IMR-90 (cell line): ENCODE data around the gene C12orf56. TPM values are rescaled to one million over a fixed set of nuclear protein-coding genes. Genes with fewer than 3 reads are reported as not detected.

Source experiments
- ATAC-seq: fragments of 200-7000 bp; cut with Tn5 transposase; 2 replicates; pipeline ENCODE4 v1.9.1; 2020; ENCODE audit warnings: low read depth, mild to moderate bottlenecking, moderate library complexity
- BruUV-seq: library from RNA; stranded (reverse); fragments of 400-500 nt; replicated peaks from 2 replicates; lab custom pipeline; 2021; lab: Mats Ljungman, UMichigan
- CTCF ChIA-PET: fragments of 300-600 bp; formaldehyde crosslinking; extraction: SDS; loops from one replicate; lab custom pipeline; 2021; ENCODE audit warnings: antibody characterized with exemption; lab: Yijun Ruan, JAX
- POLR2A ChIA-PET: fragments of 300-600 bp; sonication (Branson Sonifier 250); formaldehyde crosslinking; loops from one replicate; lab custom pipeline; 2022; ENCODE audit warnings: antibody characterized with exemption; ENCODE audit not compliant: unreplicated experiment; lab: Charles Lee
- DNase-seq: peaks from one replicate; pipeline ENCODE4 v3.0.0; 2013
- H2AFZ ChIP-seq: replicated peaks from 2 replicates; pipeline ENCODE3; 2013; ENCODE audit warnings: low read length, mild to moderate bottlenecking; ENCODE audit not compliant: poor library complexity
- H2AK5ac ChIP-seq: 2 replicates; pipeline ENCODE4 v1.6.1; 2013; ENCODE audit warnings: low read depth, low read length, inconsistent platforms
- H2AK9ac ChIP-seq: replicated peaks from 2 replicates; pipeline ENCODE3; 2013; ENCODE audit warnings: mild to moderate bottlenecking, low read depth, low read length, moderate library complexity; ENCODE audit not compliant: poor library complexity
- H2BK120ac ChIP-seq: 2 replicates; pipeline ENCODE4 v1.6.1; 2013; ENCODE audit warnings: low read depth, low read length, inconsistent platforms
- H2BK15ac ChIP-seq: 3 replicates; pipeline ENCODE4 v1.6.1; 2013; ENCODE audit warnings: low read depth, low read length, inconsistent platforms
- H2BK20ac ChIP-seq: 2 replicates; pipeline ENCODE4 v1.6.1; 2013; ENCODE audit warnings: low read depth, mild to moderate bottlenecking, inconsistent platforms, low read length, moderate library complexity
- H2BK5ac ChIP-seq: 2 replicates; pipeline ENCODE4 v1.6.1; 2013; ENCODE audit warnings: mild to moderate bottlenecking, low read depth, low read length, inconsistent platforms; ENCODE audit not compliant: poor library complexity, severe bottlenecking
- H3K14ac ChIP-seq: replicated peaks from 2 replicates; pipeline ENCODE4 v1.6.1; 2013; ENCODE audit warnings: low read depth, low read length, inconsistent platforms
- H3K18ac ChIP-seq: 2 replicates; pipeline ENCODE4 v1.6.1; 2013; ENCODE audit warnings: low read depth, low read length, control low read depth
- H3K23ac ChIP-seq: 2 replicates; pipeline ENCODE4 v1.6.1; 2013; ENCODE audit warnings: low read depth, low read length, inconsistent platforms
- H3K27ac ChIP-seq: 2 replicates; pipeline ENCODE4 v1.5.1; 2013; ENCODE audit warnings: mild to moderate bottlenecking, control low read depth, low read length; ENCODE audit not compliant: insufficient read depth
- H3K27me3 ChIP-seq: 2 replicates; pipeline ENCODE4 v1.6.1; 2013; ENCODE audit warnings: low read length; ENCODE audit not compliant: control insufficient read depth, insufficient read depth
- H3K36me3 ChIP-seq: 2 replicates; pipeline ENCODE4 v1.6.1; 2013; ENCODE audit warnings: low read length, mixed read lengths; ENCODE audit not compliant: control insufficient read depth, insufficient read depth
- H3K4ac ChIP-seq: 2 replicates; pipeline ENCODE4 v1.6.1; 2013; ENCODE audit warnings: low read depth, low read length, inconsistent platforms
- H3K4me1 ChIP-seq: 2 replicates; pipeline ENCODE4 v1.6.1; 2013; ENCODE audit warnings: low read length, mixed read lengths; ENCODE audit not compliant: control insufficient read depth, insufficient read depth
- H3K4me2 ChIP-seq: 2 replicates; pipeline ENCODE4 v1.6.1; 2013; ENCODE audit warnings: low read depth, mild to moderate bottlenecking, control low read depth, low read length, moderate library complexity
- H3K4me3 ChIP-seq: 2 replicates; pipeline ENCODE4 v1.5.1; 2013; ENCODE audit warnings: low read depth, mild to moderate bottlenecking, control low read depth, low read length, moderate library complexity; ENCODE audit not compliant: insufficient read depth
- H3K56ac ChIP-seq: 2 replicates; pipeline ENCODE4 v1.6.1; 2013; ENCODE audit warnings: low read length, inconsistent platforms; ENCODE audit not compliant: insufficient read depth; ENCODE audit errors: extremely low read depth
- H3K79me1 ChIP-seq, 2 experiments: 2 replicates each; pipeline ENCODE4 v1.6.1; 2013; ENCODE audit warnings: low read length in 2 of 2, inconsistent platforms in 1 of 2, low read depth in 1 of 2
- H3K9ac ChIP-seq: 2 replicates; pipeline ENCODE4 v1.6.1; 2013; ENCODE audit warnings: low read depth, low read length, control low read depth
- H3K9me1 ChIP-seq: 2 replicates; pipeline ENCODE4 v1.6.1; 2013; ENCODE audit warnings: low read length, inconsistent platforms; ENCODE audit not compliant: insufficient read depth
- H3K9me3 ChIP-seq: 2 replicates; pipeline ENCODE4 v1.6.1; 2013; ENCODE audit warnings: low read length; ENCODE audit not compliant: control insufficient read depth, insufficient read depth
- H4K20me1 ChIP-seq: 2 replicates; pipeline ENCODE4 v1.6.1; 2013; ENCODE audit warnings: low read length, inconsistent platforms; ENCODE audit not compliant: insufficient read depth
- H4K5ac ChIP-seq: 2 replicates; pipeline ENCODE4 v1.6.1; 2013; ENCODE audit warnings: mild to moderate bottlenecking, low read depth, low read length, control low read depth
- H4K8ac ChIP-seq, 2 experiments: 2 replicates each; pipeline ENCODE4 v1.6.1; 2013; ENCODE audit warnings: low read depth in 2 of 2, low read length in 2 of 2, control low read depth in 1 of 2, inconsistent platforms in 1 of 2
- H4K91ac ChIP-seq: 2 replicates; pipeline ENCODE4 v1.6.1; 2013; ENCODE audit warnings: low read depth, low read length, inconsistent platforms; ENCODE audit not compliant: insufficient read depth
- WGBS, 2 experiments: methylation state at CpG; one replicate each; pipeline versions ENCODE4 v1.1.5 to v1.1.7; 2013; ENCODE audit warnings: missing lambda C conversion rate in 2 of 2; ENCODE audit not compliant: insufficient read length in 1 of 2; ENCODE audit errors: extremely low coverage in 2 of 2; 5-methylcytosine and 5-hydroxymethylcytosine counted together
- dilution Hi-C: fragments of 300-500 bp; cut with HindIII; formaldehyde crosslinking; loops from one replicate; pipeline ENCODE4 v1.14.3; 2018; ENCODE audit warnings: low sequenced_read_pairs; ENCODE audit not compliant: unreplicated experiment
- in situ Hi-C: fragments of 300-500 bp; cut with MboI; formaldehyde crosslinking; loops from 3 replicates; pipeline ENCODE4 v1.14.3; 2019; ENCODE audit warnings: low sequenced_read_pairs, inconsistent platforms, mixed read lengths
- intact Hi-C: fragments of 100-400 bp; cut with micrococcal nuclease; formaldehyde crosslinking; loops from 2 replicates; pipeline ENCODE4 v1.10.0; 2022
- polyA plus RNA-seq, 3 experiments: library from polyadenylated mRNA; depleted of rRNA; stranded (reverse); fragments of >200 nt; gene quantifications; 2 replicates each; pipeline ENCODE4 v1.2.3, GENCODE V29; 2012; ENCODE audit warnings: low replicate concordance in 1 of 3
- total RNA-seq: library from RNA; depleted of rRNA; stranded (reverse); fragments of >200 nt; gene quantifications from 2 replicates; pipeline ENCODE4 v1.2.3, GENCODE V29; 2012
- TF ChIP-seq, protein P1 (sequence below): fragments of 150-350 bp; IDR thresholded peaks from 2 replicates; pipeline ENCODE4 v1.6.1; 2016; ENCODE audit warnings: low read depth, mild to moderate bottlenecking, low read length, moderate library complexity, borderline replicate concordance
- TF ChIP-seq, protein P2 (sequence below): fragments of 150-350 bp; IDR thresholded peaks from 2 replicates; pipeline ENCODE4 v1.6.1; 2017; ENCODE audit warnings: mild to moderate bottlenecking, antibody characterized with exemption, low read length, low read depth

The C12orf56 gene
- total and polyA plus RNA-seq, 2 of the 4 experiments (the other 2 are of a cell fraction), result 0.09 TPM; not detected in 1

DNA sequence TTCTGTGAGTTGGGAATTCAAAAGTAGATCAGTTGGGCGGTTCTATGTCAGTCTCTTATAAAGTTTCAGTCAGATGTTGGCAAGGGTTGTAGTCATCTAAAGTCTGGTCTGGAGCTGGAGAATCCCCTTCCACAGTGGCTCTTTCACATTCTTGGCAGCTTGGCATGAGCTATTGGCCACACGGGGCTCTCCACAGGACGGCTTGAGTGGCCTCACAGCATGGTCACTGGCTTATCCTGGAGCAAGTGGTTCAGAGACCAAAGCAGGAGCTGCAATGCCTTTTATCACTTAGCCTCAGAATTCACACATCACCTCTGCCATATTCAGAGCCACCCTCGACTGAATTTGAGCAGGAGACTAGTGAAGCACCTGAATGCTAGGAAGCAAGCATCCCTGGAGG is 161.3 kb downstream of the C12orf56 start:
- POLR2A ChIA-PET, result no interaction called here
- Histone ChIP-seq H3K4me1 (peaks cover 2% of the 10 kb centered on the region), H3K9ac (no peak overlapping the region), H3K4ac (no peak overlapping the region), H2BK15ac (no peak overlapping the region), H2BK5ac (no peak overlapping the region), H4K8ac (no peak overlapping the region), H3K36me3 (no peaks in the 10 kb centered on the region), H3K79me1 (no peaks in the 10 kb centered on the region), H2AK5ac (no peak overlapping the region), H3K4me3 (no peak overlapping the region), H2BK120ac (no peak overlapping the region), H2AK9ac (no peak overlapping the region), H3K4me2 (no peak overlapping the region), H4K91ac (no peak overlapping the region), H3K14ac (no peak overlapping the region), H3K23ac (no peak overlapping the region), H3K9me1 (no peaks in the 10 kb centered on the region), H3K56ac (no peak overlapping the region), H3K27ac (no peak overlapping the region), H4K20me1 (no peaks in the 10 kb centered on the region), H4K5ac (no peak overlapping the region), H2BK20ac (no peak overlapping the region), H2AFZ (no peak overlapping the region), H3K27me3 (no peaks in the 10 kb centered on the region), H3K9me3 (no peaks in the 10 kb centered on the region), H3K18ac (no peak overlapping the region)
- BruUV-seq, result no TSS peak
- no peak for ATAC-seq
- no CpG with 5 or more reads among the region's 4 CpGs for WGBS, 2 experiments
- TF ChIP-seq, protein P1, sequence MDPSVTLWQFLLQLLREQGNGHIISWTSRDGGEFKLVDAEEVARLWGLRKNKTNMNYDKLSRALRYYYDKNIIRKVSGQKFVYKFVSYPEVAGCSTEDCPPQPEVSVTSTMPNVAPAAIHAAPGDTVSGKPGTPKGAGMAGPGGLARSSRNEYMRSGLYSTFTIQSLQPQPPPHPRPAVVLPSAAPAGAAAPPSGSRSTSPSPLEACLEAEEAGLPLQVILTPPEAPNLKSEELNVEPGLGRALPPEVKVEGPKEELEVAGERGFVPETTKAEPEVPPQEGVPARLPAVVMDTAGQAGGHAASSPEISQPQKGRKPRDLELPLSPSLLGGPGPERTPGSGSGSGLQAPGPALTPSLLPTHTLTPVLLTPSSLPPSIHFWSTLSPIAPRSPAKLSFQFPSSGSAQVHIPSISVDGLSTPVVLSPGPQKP, result no peak
- TF ChIP-seq, protein P2, sequence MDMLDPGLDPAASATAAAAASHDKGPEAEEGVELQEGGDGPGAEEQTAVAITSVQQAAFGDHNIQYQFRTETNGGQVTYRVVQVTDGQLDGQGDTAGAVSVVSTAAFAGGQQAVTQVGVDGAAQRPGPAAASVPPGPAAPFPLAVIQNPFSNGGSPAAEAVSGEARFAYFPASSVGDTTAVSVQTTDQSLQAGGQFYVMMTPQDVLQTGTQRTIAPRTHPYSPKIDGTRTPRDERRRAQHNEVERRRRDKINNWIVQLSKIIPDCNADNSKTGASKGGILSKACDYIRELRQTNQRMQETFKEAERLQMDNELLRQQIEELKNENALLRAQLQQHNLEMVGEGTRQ, result no peak
- no peak for DNase-seq
- CTCF ChIA-PET, result interaction anchor here (1.1 kb wide), 1 partner anchor 116 kb away, joined by 3 read pairs; no protein-coding TSS in a partner anchor
- dilution Hi-C loops (no loop called here), intact Hi-C loops (loop anchor here (10.0 kb wide), 2 partner anchors 114 to 1926 kb away; no protein-coding TSS in a partner anchor), in situ Hi-C loops (no loop called here)
